ENCODE results near the gene CLEC17A.
"Not testable (repeated sequence)": the region's sequence is repeated elsewhere in the genome, so short reads cannot be mapped to it uniquely, and the experiment has no call there.

CLEC17A gene

GRCh38 chr19:14559916-14560775 lies 22.7 kb upstream of the CLEC17A start:
- Histone ChIP-seq H3K9ac (ENCODE audit: low read depth in 1 of 2, low read length in 2 of 2) (no peak overlapping the region), H3K9me3 (ENCODE audit: control insufficient read depth in 2 of 2, low read length in 2 of 2) (no peaks in the 10 kb centered on the region), H3K27me3 (ENCODE audit: control insufficient read depth in 2 of 2, insufficient read depth in 2 of 2, low read length in 2 of 2) (no peaks in the 10 kb centered on the region), H3K4me1 (ENCODE audit: control insufficient read depth in 2 of 2, insufficient read depth in 2 of 2, low read length in 2 of 2) (peaks cover 2 to 4% of the 10 kb centered on the region in 2 donors), H3K36me3 (ENCODE audit: control insufficient read depth in 2 of 2, insufficient read depth in 2 of 2, low read length in 2 of 2) (peaks cover 4 to 5% of the 10 kb centered on the region in 2 donors), H3K4me3 (ENCODE audit: low read length in 2 of 2) (no peak overlapping the region), H3K27ac (ENCODE audit: low read depth in 2 of 2, low read length in 2 of 2) (no peak overlapping the region)

- H3K27ac ChIP-seq (ENCODE audit: low read depth in 2 of 2, low read length in 2 of 2): no peak overlapping the region
- no peaks in the 10 kb centered on the region for H3K9me3 ChIP-seq (ENCODE audit: control insufficient read depth in 2 of 2, low read length in 2 of 2)
- H3K36me3 ChIP-seq (ENCODE audit: control insufficient read depth in 2 of 2, insufficient read depth in 2 of 2, low read length in 2 of 2): peaks cover 4 to 5% of the 10 kb centered on the region in 2 donors
- peaks cover 2 to 4% of the 10 kb centered on the region in 2 donors for H3K4me1 ChIP-seq (ENCODE audit: control insufficient read depth in 2 of 2, insufficient read depth in 2 of 2, low read length in 2 of 2)
- no peak overlapping the region for H3K4me3 ChIP-seq (ENCODE audit: low read length in 2 of 2)
- no peaks in the 10 kb centered on the region for H3K27me3 ChIP-seq (ENCODE audit: control insufficient read depth in 2 of 2, insufficient read depth in 2 of 2, low read length in 2 of 2)
- H3K9ac ChIP-seq (ENCODE audit: low read depth in 1 of 2, low read length in 2 of 2): no peak overlapping the region
Observed at GRCh38 chr19:14560776-14561108, 22.1 kb upstream of the CLEC17A start.

DNA sequence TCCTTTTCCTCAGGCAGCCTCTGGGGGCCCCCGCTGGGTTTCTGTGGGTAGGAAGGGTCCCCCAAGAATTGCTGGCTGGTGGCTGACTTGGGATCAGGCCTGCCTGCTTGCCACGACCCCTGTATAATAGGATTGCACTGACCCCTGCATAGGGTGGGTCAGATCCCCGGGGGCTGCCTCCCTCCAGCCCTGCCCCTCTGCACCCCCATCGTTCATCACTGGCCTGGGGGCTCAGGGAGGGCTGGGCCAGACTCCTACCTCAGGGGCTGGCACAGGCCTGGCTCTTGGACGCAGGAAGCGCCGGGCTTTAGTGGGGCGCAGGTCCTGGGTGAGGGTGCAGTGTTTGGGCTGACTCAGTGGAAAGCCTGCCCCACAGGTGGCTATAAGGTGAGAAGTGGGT lies 21.6 kb upstream of the CLEC17A start:
- H3K27me3 ChIP-seq (ENCODE audit: control insufficient read depth in 2 of 2, insufficient read depth in 2 of 2, low read length in 2 of 2): no peaks in the 10 kb centered on the region
- H3K9me3 ChIP-seq (ENCODE audit: control insufficient read depth in 2 of 2, low read length in 2 of 2): no peaks in the 10 kb centered on the region
- peaks cover 5 to 8% of the 10 kb centered on the region in 2 donors for H3K36me3 ChIP-seq (ENCODE audit: control insufficient read depth in 2 of 2, insufficient read depth in 2 of 2, low read length in 2 of 2)
- no peak overlapping the region for H3K27ac ChIP-seq (ENCODE audit: low read depth in 2 of 2, low read length in 2 of 2)
- no peak overlapping the region for H3K9ac ChIP-seq (ENCODE audit: low read depth in 1 of 2, low read length in 2 of 2)
- peaks cover 2 to 4% of the 10 kb centered on the region in 2 donors for H3K4me1 ChIP-seq (ENCODE audit: control insufficient read depth in 2 of 2, insufficient read depth in 2 of 2, low read length in 2 of 2)
- no peak overlapping the region for H3K4me3 ChIP-seq (ENCODE audit: low read length in 2 of 2)

DNA sequence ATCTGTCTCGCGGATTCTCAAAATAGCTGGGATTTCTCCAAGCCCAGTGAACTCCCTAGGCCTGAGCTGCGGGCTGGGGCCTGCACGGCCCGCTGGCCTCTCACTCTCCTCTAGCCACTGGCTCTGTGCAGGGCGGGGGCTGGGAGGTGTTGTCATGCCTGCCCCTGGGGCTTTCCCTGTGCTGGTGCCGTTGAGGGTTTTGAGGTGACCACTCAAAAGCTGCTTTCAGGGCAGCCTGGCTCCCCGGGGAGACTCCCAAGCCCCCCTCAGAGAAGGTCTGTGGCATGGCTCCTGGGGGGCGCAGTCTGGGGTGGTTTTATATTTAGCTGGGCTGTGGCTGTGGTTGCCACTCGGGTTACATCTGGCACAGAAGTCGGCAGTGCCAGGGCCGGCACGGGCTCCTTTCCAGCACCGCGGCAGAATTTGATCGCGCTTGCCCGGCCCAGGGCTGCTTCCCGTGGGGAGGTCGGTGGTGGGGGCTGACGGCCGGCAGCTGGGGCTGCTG lies 21.0 kb upstream of the CLEC17A start:
- Histone ChIP-seq H3K27ac (ENCODE audit: low read depth in 2 of 2, low read length in 2 of 2) (no peak overlapping the region), H3K4me1 (ENCODE audit: control insufficient read depth in 2 of 2, insufficient read depth in 2 of 2, low read length in 2 of 2) (no peaks in the 10 kb centered on the region), H3K9ac (ENCODE audit: low read depth in 1 of 2, low read length in 2 of 2) (no peak overlapping the region), H3K4me3 (ENCODE audit: low read length in 2 of 2) (no peak overlapping the region), H3K9me3 (ENCODE audit: control insufficient read depth in 2 of 2, low read length in 2 of 2) (no peaks in the 10 kb centered on the region), H3K36me3 (ENCODE audit: control insufficient read depth in 2 of 2, insufficient read depth in 2 of 2, low read length in 2 of 2) (peaks cover 7 to 10% of the 10 kb centered on the region in 2 donors), H3K27me3 (ENCODE audit: control insufficient read depth in 2 of 2, insufficient read depth in 2 of 2, low read length in 2 of 2) (no peaks in the 10 kb centered on the region)

DNA sequence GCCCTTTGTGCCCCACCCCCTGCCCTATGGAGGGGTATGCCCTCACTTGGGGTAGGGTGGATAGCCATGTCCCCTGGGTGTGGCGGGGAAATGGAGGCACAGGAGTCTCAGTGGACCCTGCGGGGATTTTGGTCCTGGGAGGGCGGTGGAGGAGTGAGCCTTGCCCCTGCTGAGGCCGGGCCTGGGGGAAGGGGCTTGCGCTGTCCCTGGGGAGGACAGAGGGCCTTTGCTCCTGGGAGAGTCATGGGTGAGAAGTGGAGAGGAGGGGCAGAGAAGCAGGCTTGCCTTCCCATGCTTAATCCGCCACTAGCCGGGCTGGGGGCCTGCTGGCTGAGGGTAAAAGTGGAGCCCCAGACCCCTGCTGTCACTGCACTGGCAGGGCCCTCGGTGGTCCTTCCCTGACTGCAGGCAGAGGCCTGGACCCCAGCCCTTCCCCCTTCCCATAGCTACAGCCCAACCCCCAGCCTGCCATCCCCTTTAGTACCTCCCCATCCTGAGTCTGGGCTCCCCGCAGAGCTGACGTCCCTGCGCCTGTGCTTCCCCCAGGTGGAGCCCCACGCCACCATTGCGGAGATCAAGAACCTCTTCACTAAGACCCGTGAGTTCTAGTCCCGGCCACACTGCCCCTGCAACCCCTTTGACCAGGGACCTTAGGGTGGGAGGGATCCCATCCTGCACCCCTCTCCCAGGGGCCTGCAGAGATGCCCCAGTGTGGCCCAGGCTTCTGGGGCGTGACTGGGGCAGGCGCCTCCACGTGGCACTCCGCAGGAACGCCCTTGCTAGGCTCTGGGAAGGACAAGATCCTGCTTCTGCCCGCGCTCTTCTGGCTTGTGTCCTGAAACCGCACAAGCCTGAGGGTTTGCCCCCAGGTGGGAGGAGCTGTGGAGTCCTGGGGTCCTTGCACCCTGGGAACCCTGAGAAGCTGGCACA lies 20.0 kb upstream of the CLEC17A start:
- Histone ChIP-seq H3K9ac (ENCODE audit: low read depth in 1 of 2, low read length in 2 of 2) (no peak overlapping the region), H3K4me3 (ENCODE audit: low read length in 2 of 2) (no peak overlapping the region)

GRCh38 chr19:14563590-14563926 lies 19.3 kb upstream of the CLEC17A start:
- Histone ChIP-seq H3K27ac (ENCODE audit: low read depth in 2 of 2, low read length in 2 of 2) (no peak overlapping the region), H3K4me1 (ENCODE audit: control insufficient read depth in 2 of 2, insufficient read depth in 2 of 2, low read length in 2 of 2) (peaks cover 0 to 2% of the 10 kb centered on the region in 2 donors), H3K4me3 (ENCODE audit: low read length in 2 of 2) (no peak overlapping the region), H3K27me3 (ENCODE audit: control insufficient read depth in 2 of 2, insufficient read depth in 2 of 2, low read length in 2 of 2) (no peaks in the 10 kb centered on the region), H3K36me3 (ENCODE audit: control insufficient read depth in 2 of 2, insufficient read depth in 2 of 2, low read length in 2 of 2) (peaks cover 12% of the 10 kb centered on the region in 2 donors), H3K9ac (ENCODE audit: low read depth in 1 of 2, low read length in 2 of 2) (no peak overlapping the region), H3K9me3 (ENCODE audit: control insufficient read depth in 2 of 2, low read length in 2 of 2) (no peaks in the 10 kb centered on the region)

More for the DNA sequence above, 20.0 kb upstream of the CLEC17A start:
- Histone ChIP-seq H3K4me1 (ENCODE audit: control insufficient read depth in 2 of 2, insufficient read depth in 2 of 2, low read length in 2 of 2) (no peaks in the 10 kb centered on the region), H3K27me3 (ENCODE audit: control insufficient read depth in 2 of 2, insufficient read depth in 2 of 2, low read length in 2 of 2) (no peaks in the 10 kb centered on the region), H3K27ac (ENCODE audit: low read depth in 2 of 2, low read length in 2 of 2) (no peak overlapping the region), H3K9me3 (ENCODE audit: control insufficient read depth in 2 of 2, low read length in 2 of 2) (no peaks in the 10 kb centered on the region), H3K36me3 (ENCODE audit: control insufficient read depth in 2 of 2, insufficient read depth in 2 of 2, low read length in 2 of 2) (peaks cover 12% of the 10 kb centered on the region in 2 donors)

GRCh38 chr19:14563989-14564651 lies 18.8 kb upstream of the CLEC17A start:
- no peak overlapping the region for H3K27ac ChIP-seq (ENCODE audit: low read depth in 2 of 2, low read length in 2 of 2)
- no peaks in the 10 kb centered on the region for H3K9me3 ChIP-seq (ENCODE audit: control insufficient read depth in 2 of 2, low read length in 2 of 2)
- H3K4me3 ChIP-seq (ENCODE audit: low read length in 2 of 2): no peak overlapping the region
- H3K27me3 ChIP-seq (ENCODE audit: control insufficient read depth in 2 of 2, insufficient read depth in 2 of 2, low read length in 2 of 2): no peaks in the 10 kb centered on the region
- peaks cover 2 to 3% of the 10 kb centered on the region in 2 donors for H3K4me1 ChIP-seq (ENCODE audit: control insufficient read depth in 2 of 2, insufficient read depth in 2 of 2, low read length in 2 of 2)
- no peak overlapping the region for H3K9ac ChIP-seq (ENCODE audit: low read depth in 1 of 2, low read length in 2 of 2)
- H3K36me3 ChIP-seq (ENCODE audit: control insufficient read depth in 2 of 2, insufficient read depth in 2 of 2, low read length in 2 of 2): peaks cover 12% of the 10 kb centered on the region in 2 donors

DNA sequence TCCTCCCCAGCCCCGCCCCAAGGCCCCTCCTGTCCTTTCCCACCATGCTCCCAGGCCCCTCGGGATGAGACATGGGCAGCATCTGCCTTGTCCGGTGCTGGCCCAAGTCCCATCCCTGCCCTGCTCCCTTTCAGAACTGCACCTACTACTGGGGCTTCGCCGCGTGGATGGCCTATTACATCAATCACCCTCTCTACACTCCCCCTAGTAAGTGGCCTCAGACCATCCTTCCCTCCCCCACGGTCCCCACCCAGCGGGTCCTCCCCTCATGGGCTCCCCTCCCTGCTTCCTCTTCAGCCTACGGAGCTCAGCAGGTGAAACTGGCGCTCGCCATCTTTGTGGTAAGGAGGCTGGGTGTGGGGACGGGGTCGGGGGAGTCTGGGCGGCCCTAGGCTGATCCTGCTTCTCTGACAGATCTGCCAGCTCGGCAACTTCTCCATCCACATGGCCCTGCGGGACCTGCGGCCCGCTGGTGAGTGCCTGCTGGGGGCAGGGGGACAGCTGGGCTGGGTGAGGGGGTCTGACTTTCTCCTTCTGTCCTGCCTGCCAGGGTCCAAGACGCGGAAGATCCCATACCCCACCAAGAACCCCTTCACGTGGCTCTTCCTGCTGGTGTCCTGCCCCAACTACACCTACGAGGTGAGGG lies 18.1 kb upstream of the CLEC17A start:
- not testable (repeated sequence) for H3K27me3 ChIP-seq (ENCODE audit: control insufficient read depth in 2 of 2, insufficient read depth in 2 of 2, low read length in 2 of 2); H3K27ac ChIP-seq (ENCODE audit: low read depth in 2 of 2, low read length in 2 of 2); H3K4me1 ChIP-seq (ENCODE audit: control insufficient read depth in 2 of 2, insufficient read depth in 2 of 2, low read length in 2 of 2)

GRCh38 chr19:14565298-14565679 lies 17.6 kb upstream of the CLEC17A start:
- H3K4me3 ChIP-seq (ENCODE audit: low read length in 2 of 2): no peak overlapping the region
- H3K36me3 ChIP-seq (ENCODE audit: control insufficient read depth in 2 of 2, insufficient read depth in 2 of 2, low read length in 2 of 2): peaks cover 12% of the 10 kb centered on the region in 2 donors
- peaks cover 3 to 10% of the 10 kb centered on the region in 2 donors for H3K4me1 ChIP-seq (ENCODE audit: control insufficient read depth in 2 of 2, insufficient read depth in 2 of 2, low read length in 2 of 2)
- H3K27me3 ChIP-seq (ENCODE audit: control insufficient read depth in 2 of 2, insufficient read depth in 2 of 2, low read length in 2 of 2): no peaks in the 10 kb centered on the region
- no peak overlapping the region for H3K9ac ChIP-seq (ENCODE audit: low read depth in 1 of 2, low read length in 2 of 2)
- H3K9me3 ChIP-seq (ENCODE audit: control insufficient read depth in 2 of 2, low read length in 2 of 2): no peaks in the 10 kb centered on the region
- H3K27ac ChIP-seq (ENCODE audit: low read depth in 2 of 2, low read length in 2 of 2): no peak overlapping the region

More for the DNA sequence above, 18.1 kb upstream of the CLEC17A start:
- H3K9me3 ChIP-seq (ENCODE audit: control insufficient read depth in 2 of 2, low read length in 2 of 2); H3K9ac ChIP-seq (ENCODE audit: low read depth in 1 of 2, low read length in 2 of 2); H3K4me3 ChIP-seq (ENCODE audit: low read length in 2 of 2): not testable (repeated sequence)
- H3K36me3 ChIP-seq (ENCODE audit: control insufficient read depth in 2 of 2, insufficient read depth in 2 of 2, low read length in 2 of 2): peaks cover 12% of the 10 kb centered on the region in 2 donors
